Smooth muscle cell of the brain vasculature (primary cell): ENCODE measurements around the gene GASK1A.

Source experiments
- DNase-seq: peaks from one replicate; pipeline ENCODE4 v3.0.0-alpha.2; 2012; ENCODE audit warnings: low read depth, low spot score

GASK1A gene

GRCh38 chr3:43013256-43013655 lies 34.1 kb downstream of the GASK1A start:
- DNase-seq, result no peak

- DNase-seq, result no peak
Measured at GRCh38 chr3:43013743-43014155, 34.6 kb downstream of the GASK1A start.

GRCh38 chr3:43014241-43014640 lies 35.1 kb downstream of the GASK1A start:
- no peak for DNase-seq

GRCh38 chr3:43014956-43015355 lies 35.8 kb downstream of the GASK1A start:
- DNase-seq, result no peak

- DNase-seq, result no peak
Measured at GRCh38 chr3:43015572-43015971, 36.5 kb downstream of the GASK1A start.

GRCh38 chr3:43015991-43016865 lies 37.1 kb downstream of the GASK1A start:
- no peak for DNase-seq

- no peak for DNase-seq
Measured at GRCh38 chr3:43017004-43017403, 37.9 kb downstream of the GASK1A start.

- DNase-seq, result no peak
Measured at GRCh38 chr3:43017593-43018195, 38.6 kb downstream of the GASK1A start.

- DNase-seq, result no peak
Measured at GRCh38 chr3:43018246-43018645, 39.1 kb downstream of the GASK1A start.

- DNase-seq, result no peak
Measured at GRCh38 chr3:43019006-43019809, 40.1 kb downstream of the GASK1A start.

- no peak for DNase-seq
Measured at GRCh38 chr3:43019826-43020225, 40.7 kb downstream of the GASK1A start.

- DNase-seq, result no peak
Measured at GRCh38 chr3:43021186-43021585, 42.1 kb downstream of the GASK1A start.

GRCh38 chr3:43022121-43022520 lies 43.0 kb downstream of the GASK1A start:
- no peak for DNase-seq

GRCh38 chr3:43023066-43023465 lies 44.0 kb downstream of the GASK1A start:
- no peak for DNase-seq

GRCh38 chr3:43023746-43024145 lies 44.6 kb downstream of the GASK1A start:
- DNase-seq, result no peak

- DNase-seq, result no peak
Measured at GRCh38 chr3:43024181-43024885, 45.2 kb downstream of the GASK1A start.

- DNase-seq, result no peak
Measured at GRCh38 chr3:43025423-43025822, 46.3 kb downstream of the GASK1A start.

GRCh38 chr3:43028001-43028400 lies 48.9 kb downstream of the GASK1A start:
- no peak for DNase-seq

- no peak for DNase-seq
Measured at GRCh38 chr3:43028678-43029490, 49.8 kb downstream of the GASK1A start.

- no peak for DNase-seq
Measured at GRCh38 chr3:43030162-43030935, 51.2 kb downstream of the GASK1A start.
